ENCODE measurements around the gene TRMO. TPM values are rescaled to one million over a fixed set of nuclear protein-coding genes. Genes with fewer than 3 reads are reported as not detected.

TRMO gene
- total RNA-seq, 1 donor from 2014 or later, result 9.5 TPM

DNA sequence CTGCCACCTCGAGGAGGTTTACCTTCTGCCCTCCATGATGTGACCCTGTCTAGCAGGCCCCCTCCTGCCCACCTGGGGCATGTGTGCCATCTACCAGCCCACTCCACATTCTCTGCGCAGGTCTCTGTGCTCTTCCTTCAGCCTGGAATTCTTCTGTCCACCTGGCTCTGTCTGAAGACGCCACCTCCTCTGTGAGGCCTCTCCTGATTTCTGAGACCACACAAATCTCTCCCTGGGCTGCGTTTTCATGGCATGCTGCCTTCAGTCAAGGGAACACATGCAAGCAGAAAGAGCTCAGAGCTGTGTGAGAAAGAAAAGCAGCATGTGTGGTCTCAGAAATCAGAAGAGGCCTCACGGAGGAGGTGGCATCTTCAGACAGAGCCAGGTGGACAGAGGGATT is 47.2 kb downstream of the TRMO start:
- H3K27me3 Mint-ChIP-seq (ENCODE audit: low read depth), result peaks cover 15% of the 10 kb centered on the region
- H3K4me1 Mint-ChIP-seq (ENCODE audit: low read depth), result peaks cover 15% of the 10 kb centered on the region
- no peaks in the 10 kb centered on the region for H3K9me3 Mint-ChIP-seq (ENCODE audit: low read depth)
- H3K4me3 Mint-ChIP-seq (ENCODE audit: unreplicated experiment), result no peak overlapping the region
- H3K36me3 Mint-ChIP-seq (ENCODE audit: low read depth), result no peaks in the 10 kb centered on the region
- no peak for DNase-seq (ENCODE audit: low spot score)
- H3K27ac Mint-ChIP-seq (ENCODE audit: unreplicated experiment), result no peak overlapping the region
- TF ChIP-seq, protein P1, sequence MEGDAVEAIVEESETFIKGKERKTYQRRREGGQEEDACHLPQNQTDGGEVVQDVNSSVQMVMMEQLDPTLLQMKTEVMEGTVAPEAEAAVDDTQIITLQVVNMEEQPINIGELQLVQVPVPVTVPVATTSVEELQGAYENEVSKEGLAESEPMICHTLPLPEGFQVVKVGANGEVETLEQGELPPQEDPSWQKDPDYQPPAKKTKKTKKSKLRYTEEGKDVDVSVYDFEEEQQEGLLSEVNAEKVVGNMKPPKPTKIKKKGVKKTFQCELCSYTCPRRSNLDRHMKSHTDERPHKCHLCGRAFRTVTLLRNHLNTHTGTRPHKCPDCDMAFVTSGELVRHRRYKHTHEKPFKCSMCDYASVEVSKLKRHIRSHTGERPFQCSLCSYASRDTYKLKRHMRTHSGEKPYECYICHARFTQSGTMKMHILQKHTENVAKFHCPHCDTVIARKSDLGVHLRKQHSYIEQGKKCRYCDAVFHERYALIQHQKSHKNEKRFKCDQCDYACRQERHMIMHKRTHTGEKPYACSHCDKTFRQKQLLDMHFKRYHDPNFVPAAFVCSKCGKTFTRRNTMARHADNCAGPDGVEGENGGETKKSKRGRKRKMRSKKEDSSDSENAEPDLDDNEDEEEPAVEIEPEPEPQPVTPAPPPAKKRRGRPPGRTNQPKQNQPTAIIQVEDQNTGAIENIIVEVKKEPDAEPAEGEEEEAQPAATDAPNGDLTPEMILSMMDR (IDR thresholded peaks at IDR 0.05), result no peak

DNA sequence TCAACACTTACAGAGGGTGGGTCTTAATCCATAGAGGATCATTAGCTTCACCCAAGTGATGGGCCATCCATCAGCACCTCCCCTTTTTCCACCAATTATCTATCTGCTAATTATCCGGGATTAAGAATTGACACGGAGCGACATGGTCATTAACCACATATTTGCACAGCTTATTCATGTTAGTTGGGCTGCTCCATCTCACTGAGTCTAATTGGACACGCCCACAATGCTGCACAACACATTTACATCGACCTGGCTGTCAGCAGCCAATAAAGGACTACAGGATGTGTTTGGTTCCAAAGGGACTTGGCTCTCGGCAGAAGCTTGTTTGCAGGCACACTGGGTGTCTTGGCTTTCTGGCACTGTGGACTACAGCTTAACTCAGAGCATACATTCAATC is 47.7 kb downstream of the TRMO start:
- TF ChIP-seq, protein P1 (IDR thresholded peaks at IDR 0.05), result no peak
- Mint-ChIP-seq H3K36me3 (ENCODE audit: low read depth) (no peaks in the 10 kb centered on the region), H3K4me3 (ENCODE audit: unreplicated experiment) (no peak overlapping the region), H3K9me3 (ENCODE audit: low read depth) (no peaks in the 10 kb centered on the region), H3K4me1 (ENCODE audit: low read depth) (peaks cover 15% of the 10 kb centered on the region), H3K27me3 (ENCODE audit: low read depth) (peaks cover 20% of the 10 kb centered on the region), H3K27ac (ENCODE audit: unreplicated experiment) (no peak overlapping the region)
- no peak for DNase-seq (ENCODE audit: low spot score)

DNA sequence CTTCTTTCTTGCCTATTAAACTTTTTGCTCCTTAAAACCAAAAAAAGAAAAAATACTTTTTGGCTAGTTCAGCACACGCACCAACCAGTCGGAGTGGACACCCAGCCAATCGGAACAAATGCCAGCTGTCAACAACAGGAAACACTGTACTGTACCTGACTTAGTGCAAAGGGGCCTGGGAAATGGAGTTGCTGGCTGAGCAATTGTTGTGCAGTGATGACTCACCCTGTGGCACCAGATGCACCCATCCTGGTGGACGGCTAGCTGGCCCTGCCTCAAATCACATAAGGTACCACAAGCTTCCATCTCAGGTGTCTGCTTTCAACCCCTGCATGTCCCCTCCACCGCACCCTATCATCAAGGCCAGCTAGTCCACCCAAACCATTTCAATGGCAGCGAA is 48.4 kb downstream of the TRMO start:
- H3K27me3 Mint-ChIP-seq (ENCODE audit: low read depth), result peaks cover 25% of the 10 kb centered on the region
- TF ChIP-seq, protein P1 (IDR thresholded peaks at IDR 0.05), result no peak
- no peak for DNase-seq (ENCODE audit: low spot score)

DNA sequence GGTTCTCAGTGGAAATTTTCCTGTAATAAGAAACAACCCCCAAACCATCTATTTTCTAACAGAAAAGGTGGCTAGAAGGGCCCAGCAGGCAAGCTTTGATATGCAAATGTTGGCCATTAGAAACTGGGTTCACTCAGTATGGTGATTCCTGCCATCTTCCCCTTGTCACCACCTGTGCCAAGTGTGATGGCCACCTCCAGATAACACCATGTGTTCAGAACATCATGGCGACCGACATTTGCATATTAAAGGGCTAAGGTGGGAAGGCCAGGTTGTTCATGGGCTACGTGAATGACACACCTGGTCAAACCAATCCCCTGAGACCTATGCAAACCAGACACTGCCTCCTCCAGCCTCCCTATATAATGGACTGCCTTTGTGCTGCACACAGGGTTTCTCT is 48.9 kb downstream of the TRMO start:
- no peak overlapping the region for H3K4me3 Mint-ChIP-seq (ENCODE audit: unreplicated experiment)
- H3K36me3 Mint-ChIP-seq (ENCODE audit: low read depth), result no peaks in the 10 kb centered on the region
- peaks cover 28% of the 10 kb centered on the region for H3K27me3 Mint-ChIP-seq (ENCODE audit: low read depth)
- H3K4me1 Mint-ChIP-seq (ENCODE audit: low read depth), result peaks cover 15% of the 10 kb centered on the region
- TF ChIP-seq, protein P1 (IDR thresholded peaks at IDR 0.05), result no peak
- H3K9me3 Mint-ChIP-seq (ENCODE audit: low read depth), result no peaks in the 10 kb centered on the region
- no peak overlapping the region for H3K27ac Mint-ChIP-seq (ENCODE audit: unreplicated experiment)
- no peak for DNase-seq (ENCODE audit: low spot score)

More for the DNA sequence above, 48.4 kb downstream of the TRMO start:
- H3K36me3 Mint-ChIP-seq (ENCODE audit: low read depth), result no peaks in the 10 kb centered on the region
- H3K4me3 Mint-ChIP-seq (ENCODE audit: unreplicated experiment), result no peak overlapping the region
- peaks cover 15% of the 10 kb centered on the region for H3K4me1 Mint-ChIP-seq (ENCODE audit: low read depth)
- no peak overlapping the region for H3K27ac Mint-ChIP-seq (ENCODE audit: unreplicated experiment)
- no peaks in the 10 kb centered on the region for H3K9me3 Mint-ChIP-seq (ENCODE audit: low read depth)

DNA sequence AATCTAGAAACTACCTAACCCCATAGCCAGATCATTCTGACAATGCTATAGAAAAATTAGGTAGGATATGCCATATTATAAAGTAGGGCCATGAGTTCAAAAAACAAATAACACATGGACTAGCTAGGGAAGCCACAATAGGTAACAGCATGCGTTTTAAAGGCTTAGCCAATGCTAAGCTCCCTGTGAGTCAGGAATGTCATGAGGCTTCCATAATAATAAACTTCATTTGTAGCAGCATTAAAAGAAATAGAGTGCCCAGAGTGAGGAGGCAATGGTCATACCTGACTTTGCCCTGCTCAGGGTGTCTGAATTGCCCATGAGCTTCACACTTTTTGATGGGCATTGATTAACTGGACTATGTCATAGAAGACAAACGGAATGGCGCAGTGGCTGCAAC is 53.4 kb downstream of the TRMO start:
- Mint-ChIP-seq H3K9me3 (ENCODE audit: low read depth) (peaks cover 29% of the 10 kb centered on the region), H3K27me3 (ENCODE audit: low read depth) (peaks cover 52% of the 10 kb centered on the region), H3K36me3 (ENCODE audit: low read depth) (peaks cover 5% of the 10 kb centered on the region), H3K4me3 (ENCODE audit: unreplicated experiment) (no peak overlapping the region), H3K4me1 (ENCODE audit: low read depth) (no peaks in the 10 kb centered on the region), H3K27ac (ENCODE audit: unreplicated experiment) (no peak overlapping the region)
- DNase-seq (ENCODE audit: low spot score), result no peak
- TF ChIP-seq, protein P1 (IDR thresholded peaks at IDR 0.05), result no peak
